ENCODE data around the gene RALA.
A peak's percentile ranks its signal among the peaks of the same experiment; 100 is the strongest.

Gene RALA, protein sequence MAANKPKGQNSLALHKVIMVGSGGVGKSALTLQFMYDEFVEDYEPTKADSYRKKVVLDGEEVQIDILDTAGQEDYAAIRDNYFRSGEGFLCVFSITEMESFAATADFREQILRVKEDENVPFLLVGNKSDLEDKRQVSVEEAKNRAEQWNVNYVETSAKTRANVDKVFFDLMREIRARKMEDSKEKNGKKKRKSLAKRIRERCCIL

DNA sequence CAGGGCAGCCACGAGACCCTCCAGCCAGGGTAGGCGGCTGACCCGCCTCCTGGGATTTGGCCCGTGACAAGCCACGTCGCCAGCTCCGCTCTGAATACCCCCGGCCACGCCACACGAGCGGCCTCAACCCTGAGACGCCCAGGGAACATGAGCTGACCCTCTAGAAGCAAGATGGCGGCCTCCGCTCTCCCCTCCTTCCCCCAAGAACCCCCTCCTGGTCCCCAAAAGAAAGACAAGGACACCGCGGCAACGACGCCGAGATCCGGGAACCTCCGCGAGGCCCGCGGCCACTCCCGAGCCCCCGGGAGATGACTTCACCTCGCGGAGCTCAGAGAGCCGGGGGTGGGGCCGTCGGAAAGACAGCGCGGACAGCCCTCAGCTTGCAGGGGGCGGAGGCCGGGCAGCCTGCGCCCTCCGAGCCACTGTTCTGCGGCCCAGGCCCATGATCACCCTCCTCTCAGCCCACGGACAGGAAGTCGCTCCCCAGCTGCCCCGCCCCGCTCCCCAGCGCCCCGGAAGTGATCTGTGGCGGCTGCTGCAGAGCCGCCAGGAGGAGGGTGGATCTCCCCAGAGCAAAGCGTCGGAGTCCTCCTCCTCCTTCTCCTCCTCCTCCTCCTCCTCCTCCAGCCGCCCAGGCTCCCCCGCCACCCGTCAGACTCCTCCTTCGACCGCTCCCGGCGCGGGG is at the start of gene RALA:
TSS of gene RALA (plus strand) at position 526 of the 685 bp plus-strand sequence. CDS start 63,096 bp downstream, outside the sequence.
- TF ChIP-seq, protein P1, sequence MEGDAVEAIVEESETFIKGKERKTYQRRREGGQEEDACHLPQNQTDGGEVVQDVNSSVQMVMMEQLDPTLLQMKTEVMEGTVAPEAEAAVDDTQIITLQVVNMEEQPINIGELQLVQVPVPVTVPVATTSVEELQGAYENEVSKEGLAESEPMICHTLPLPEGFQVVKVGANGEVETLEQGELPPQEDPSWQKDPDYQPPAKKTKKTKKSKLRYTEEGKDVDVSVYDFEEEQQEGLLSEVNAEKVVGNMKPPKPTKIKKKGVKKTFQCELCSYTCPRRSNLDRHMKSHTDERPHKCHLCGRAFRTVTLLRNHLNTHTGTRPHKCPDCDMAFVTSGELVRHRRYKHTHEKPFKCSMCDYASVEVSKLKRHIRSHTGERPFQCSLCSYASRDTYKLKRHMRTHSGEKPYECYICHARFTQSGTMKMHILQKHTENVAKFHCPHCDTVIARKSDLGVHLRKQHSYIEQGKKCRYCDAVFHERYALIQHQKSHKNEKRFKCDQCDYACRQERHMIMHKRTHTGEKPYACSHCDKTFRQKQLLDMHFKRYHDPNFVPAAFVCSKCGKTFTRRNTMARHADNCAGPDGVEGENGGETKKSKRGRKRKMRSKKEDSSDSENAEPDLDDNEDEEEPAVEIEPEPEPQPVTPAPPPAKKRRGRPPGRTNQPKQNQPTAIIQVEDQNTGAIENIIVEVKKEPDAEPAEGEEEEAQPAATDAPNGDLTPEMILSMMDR (IDR thresholded peaks at IDR 0.05; ENCODE audit: low read depth, low read length), result no peak
- H3K4me3 ChIP-seq (ENCODE audit: low read depth, low read length), result peak within 1 kb of the TSS; percentile 86

DNA sequence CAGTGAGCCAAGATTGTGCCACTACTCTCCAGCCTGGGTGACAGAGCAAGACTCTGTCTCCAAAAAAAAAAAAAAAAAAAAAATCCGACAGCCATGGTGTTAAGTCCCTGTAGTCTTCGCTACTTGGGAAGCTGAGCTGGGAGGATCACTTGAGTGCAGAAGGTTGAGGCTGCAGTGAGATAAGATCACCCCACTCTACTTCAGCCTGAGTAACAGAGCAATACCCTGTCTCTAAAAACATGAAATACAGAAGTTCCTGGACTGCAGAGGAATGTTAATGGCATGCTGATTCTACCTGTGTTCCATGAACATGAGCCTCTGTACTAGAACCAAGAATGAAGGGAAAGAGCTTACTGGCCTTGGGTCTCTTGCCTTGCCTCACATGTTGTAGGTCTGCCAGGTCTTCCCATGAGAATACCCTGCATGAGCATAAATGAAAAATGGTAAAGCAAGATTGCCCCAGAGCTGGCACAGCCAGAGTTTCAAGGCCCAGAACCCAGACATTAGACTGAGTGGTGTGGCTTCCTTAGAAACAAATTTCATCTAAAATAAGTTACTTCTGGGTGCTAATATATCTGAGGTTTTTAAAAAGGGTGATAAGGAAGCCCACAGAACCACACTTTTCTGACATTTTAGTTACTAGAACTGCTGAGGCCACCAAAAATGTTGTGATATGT is 48.6 kb upstream of the RALA start:
- TF ChIP-seq, protein P1 (IDR thresholded peaks at IDR 0.05; ENCODE audit: low read depth, low read length), result no peak
- no peak overlapping the region for H3K4me3 ChIP-seq (ENCODE audit: low read depth, low read length)

DNA sequence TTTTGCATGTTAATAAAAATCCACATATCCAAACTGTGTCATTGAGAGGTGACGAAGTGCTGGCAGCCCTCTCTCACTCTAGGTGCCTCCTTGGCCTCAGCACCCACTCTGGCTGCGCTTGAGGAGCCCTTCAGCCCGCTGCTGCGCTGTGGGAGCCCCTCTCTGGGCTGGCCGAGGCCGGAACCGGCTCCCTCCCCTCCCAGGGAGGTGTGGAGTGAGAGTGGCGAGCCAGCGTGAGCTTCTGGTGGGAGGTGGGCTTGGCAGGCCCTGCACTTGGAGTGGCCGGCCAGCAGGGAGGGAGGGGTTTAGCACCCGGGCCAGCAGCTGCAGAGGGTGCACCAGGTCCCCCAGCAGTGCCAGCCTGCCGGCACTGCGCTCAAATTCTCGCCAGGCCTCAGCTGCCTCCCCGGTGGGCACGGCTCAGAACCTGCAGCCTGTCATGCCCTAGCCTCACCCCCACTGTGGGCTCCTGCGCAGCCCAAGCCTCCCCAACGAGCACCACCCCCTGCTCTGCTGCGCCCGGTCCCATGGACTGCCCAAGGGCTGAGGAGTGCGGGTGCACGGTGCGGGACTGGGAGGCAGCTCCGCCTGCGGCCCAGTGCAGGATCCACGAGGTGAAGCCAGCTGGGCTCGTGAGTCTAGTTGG is 46.0 kb upstream of the RALA start:
- no peak overlapping the region for H3K4me3 ChIP-seq (ENCODE audit: low read depth, low read length)
- TF ChIP-seq, protein P1 (IDR thresholded peaks at IDR 0.05; ENCODE audit: low read depth, low read length), result no peak

DNA sequence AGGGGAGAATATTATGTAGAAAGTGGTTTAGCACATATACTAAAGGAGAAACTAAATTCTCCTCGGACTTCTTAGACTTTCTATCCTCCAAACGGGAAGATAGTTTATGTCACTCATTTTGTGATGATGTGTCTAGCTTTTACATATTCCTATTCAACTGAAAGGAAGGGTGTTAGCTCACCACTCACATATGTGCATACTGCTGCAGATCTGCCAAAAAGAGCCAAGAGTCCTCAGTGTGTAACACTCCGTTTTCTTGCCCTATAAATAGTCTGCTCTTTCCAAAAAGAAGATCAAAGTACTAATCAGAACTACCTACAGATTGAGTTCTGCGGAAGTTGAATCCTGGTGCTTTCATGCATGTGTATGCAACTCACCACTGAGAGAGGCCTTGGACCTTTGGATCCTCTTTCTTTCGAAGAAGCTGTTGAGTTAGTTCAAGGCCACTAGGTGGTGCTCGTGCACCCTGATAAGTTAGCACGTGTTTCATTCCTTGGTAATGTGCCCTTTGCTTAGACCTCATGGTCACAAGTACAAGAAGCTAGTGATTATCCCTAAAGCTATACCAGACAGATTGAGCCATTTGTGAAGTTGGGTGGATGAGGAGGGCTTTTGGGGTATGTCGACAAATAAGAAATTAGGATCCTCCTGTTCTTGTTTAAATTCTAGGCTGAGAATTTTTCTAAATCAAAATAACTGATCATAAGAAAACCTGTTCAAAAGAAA is 43.1 kb upstream of the RALA start:
- no peak overlapping the region for H3K4me3 ChIP-seq (ENCODE audit: low read depth, low read length)
- TF ChIP-seq, protein P1 (IDR thresholded peaks at IDR 0.05; ENCODE audit: low read depth, low read length), result peak; percentile 48

DNA sequence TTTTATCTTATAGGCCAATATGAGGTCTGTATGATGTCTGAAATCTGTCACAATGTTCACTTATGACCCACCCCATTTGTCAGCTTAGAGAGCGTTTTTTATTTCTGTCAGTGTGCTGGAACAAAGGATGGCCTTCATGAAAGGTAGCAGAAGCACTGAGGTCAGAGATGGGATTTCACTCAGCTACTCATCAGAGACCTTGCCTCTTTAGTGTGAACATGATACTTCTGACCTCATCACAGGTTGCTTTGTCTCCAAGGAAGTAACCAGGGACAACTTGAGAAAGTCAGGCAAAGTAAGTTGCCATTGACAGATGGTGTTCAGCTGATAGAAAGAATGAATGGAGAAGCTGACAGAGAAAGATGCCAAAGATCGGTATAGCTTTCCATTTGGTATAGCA is 40.8 kb upstream of the RALA start:
- no peak overlapping the region for H3K4me3 ChIP-seq (ENCODE audit: low read depth, low read length)
- TF ChIP-seq, protein P1 (IDR thresholded peaks at IDR 0.05; ENCODE audit: low read depth, low read length), result no peak

DNA sequence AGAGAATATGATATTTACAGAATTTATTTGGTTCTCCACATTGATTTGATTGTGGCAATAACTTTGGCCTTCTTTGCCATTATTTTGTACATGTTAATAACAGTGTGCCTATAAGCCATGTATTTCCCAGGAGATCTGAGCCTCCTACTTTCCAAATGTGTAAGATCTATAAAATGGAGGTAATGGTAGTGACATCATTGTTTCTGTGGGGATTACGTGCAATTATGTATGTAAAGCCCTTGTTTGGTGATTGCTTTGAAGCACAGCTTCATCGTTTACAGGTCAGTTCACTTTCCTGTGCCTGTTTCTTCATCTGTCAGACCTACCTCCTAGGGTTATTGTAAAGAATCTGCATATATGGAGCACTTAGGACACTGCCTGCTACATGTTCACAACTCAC is 39.8 kb upstream of the RALA start:
- no peak overlapping the region for H3K4me3 ChIP-seq (ENCODE audit: low read depth, low read length)
- TF ChIP-seq, protein P1 (IDR thresholded peaks at IDR 0.05; ENCODE audit: low read depth, low read length), result no peak

Data from WI38 (cell line).